Measurements from ENCODE around the gene KAZN. TPM values are rescaled to one million over a fixed set of nuclear protein-coding genes. Genes with fewer than 3 reads are reported as not detected.

The KAZN gene
- total RNA-seq, 1 experiment from 2014 or later, result 2.7 TPM

GRCh38 chr1:15048437-15048980 lies 450.0 kb downstream of the KAZN start:
- no peak for DNase-seq (ENCODE audit: low read depth)

- no peak for DNase-seq (ENCODE audit: low read depth)
These were observed 450.6 kb downstream of the KAZN start for GRCh38 chr1:15049067-15049466.

- DNase-seq (ENCODE audit: low read depth), result no peak
These were observed 453.5 kb downstream of the KAZN start for GRCh38 chr1:15051882-15052528.

- DNase-seq (ENCODE audit: low read depth), result no peak
These were observed 454.7 kb downstream of the KAZN start for GRCh38 chr1:15053153-15053552.

- DNase-seq (ENCODE audit: low read depth), result no peak
These were observed 457.4 kb downstream of the KAZN start for GRCh38 chr1:15055736-15056415.

GRCh38 chr1:15056515-15057285 lies 458.2 kb downstream of the KAZN start:
- DNase-seq (ENCODE audit: low read depth), result peak; percentile 83

- DNase-seq (ENCODE audit: low read depth), result no peak
These were observed 459.3 kb downstream of the KAZN start for GRCh38 chr1:15057834-15058233.

- DNase-seq (ENCODE audit: low read depth), result no peak
These were observed 459.8 kb downstream of the KAZN start for GRCh38 chr1:15058261-15058660.

GRCh38 chr1:15060104-15060503 lies 461.6 kb downstream of the KAZN start:
- no peak for DNase-seq (ENCODE audit: low read depth)

GRCh38 chr1:15062479-15063099 lies 464.1 kb downstream of the KAZN start:
- peak; percentile 24 for DNase-seq (ENCODE audit: low read depth)

- DNase-seq (ENCODE audit: low read depth), result no peak
These were observed 464.9 kb downstream of the KAZN start for GRCh38 chr1:15063346-15063745.

- DNase-seq (ENCODE audit: low read depth), result no peak
These were observed 465.3 kb downstream of the KAZN start for GRCh38 chr1:15063783-15064182.

- DNase-seq (ENCODE audit: low read depth), result no peak
These were observed 465.9 kb downstream of the KAZN start for GRCh38 chr1:15064217-15064929.

- DNase-seq (ENCODE audit: low read depth), result no peak
These were observed 466.8 kb downstream of the KAZN start for GRCh38 chr1:15065291-15065690.

- no peak for DNase-seq (ENCODE audit: low read depth)
These were observed 467.3 kb downstream of the KAZN start for GRCh38 chr1:15065736-15066135.

- DNase-seq (ENCODE audit: low read depth), result no peak
These were observed 467.7 kb downstream of the KAZN start for GRCh38 chr1:15066191-15066590.

- no peak for DNase-seq (ENCODE audit: low read depth)
These were observed 468.7 kb downstream of the KAZN start for GRCh38 chr1:15067148-15067547.

GRCh38 chr1:15068152-15068551 lies 469.7 kb downstream of the KAZN start:
- no peak for DNase-seq (ENCODE audit: low read depth)

GRCh38 chr1:15068997-15069396 lies 470.5 kb downstream of the KAZN start:
- DNase-seq (ENCODE audit: low read depth), result no peak

GRCh38 chr1:15070145-15070748 lies 471.8 kb downstream of the KAZN start:
- DNase-seq (ENCODE audit: low read depth), result no peak

- DNase-seq (ENCODE audit: low read depth), result no peak
These were observed 473.5 kb downstream of the KAZN start for GRCh38 chr1:15071936-15072335.
